Upper lobe of left lung (tissue), 6 donors: ENCODE measurements around the gene ANKRD60. TPM values are rescaled to one million over a fixed set of nuclear protein-coding genes. Genes with fewer than 3 reads are reported as not detected.

Source experiments
- ATAC-seq, 2 donors: fragments of 200-7000 bp; cut with Tn5 transposase; one replicate each; pipeline ENCODE4 v1.9.1; 2022; ENCODE audit warnings: mild to moderate bottlenecking in 2 of 2, moderate library complexity in 2 of 2; ENCODE audit not compliant: low FRiP score in 2 of 2
- DNase-seq, 2 donors: peaks; one replicate each; pipeline ENCODE4 v3.0.0-alpha.2; 2019 to 2020
- H3K27ac ChIP-seq, 4 donors: fragments of 200-600 bp; sonication (generic); one replicate each; pipeline ENCODE4 v1.5.1; 2016 to 2019
- H3K27me3 ChIP-seq, 4 donors: fragments of 200-600 bp; sonication (generic); one replicate each; pipeline ENCODE4 v1.5.1; 2017 to 2019
- H3K36me3 ChIP-seq, 4 donors: fragments of 200-600 bp; sonication (generic); one replicate each; pipeline ENCODE4 v1.5.1; 2016 to 2019
- H3K4me1 ChIP-seq, 4 donors: fragments of 200-600 bp; sonication (generic); one replicate each; pipeline ENCODE4 v1.5.1; 2018 to 2019
- H3K4me3 ChIP-seq, 4 donors: fragments of 200-600 bp; sonication (generic); one replicate each; pipeline ENCODE4 v1.5.1; 2017 to 2019; ENCODE audit warnings: mild to moderate bottlenecking in 2 of 4, moderate library complexity in 1 of 4
- H3K9me3 ChIP-seq, 4 donors: fragments of 200-600 bp; sonication (generic); one replicate each; pipeline ENCODE4 v1.5.1; 2018 to 2019
- CTCF ChIP-seq, 6 experiments: fragments of 450-650 bp in 4 of 6; fragments of 200-600 bp in 2 of 6; sonication (generic) in 2 of 6; IDR thresholded peaks; one replicate each; pipeline ENCODE4 v1.5.1; 2016 to 2019; ENCODE audit warnings: antibody characterized with exemption in 6 of 6
- EP300 ChIP-seq, 4 donors: sonication (generic); formaldehyde crosslinking; IDR thresholded peaks; one replicate each; pipeline ENCODE4 v1.5.1; 2017; ENCODE audit warnings: antibody characterized with exemption in 4 of 4, control low read depth in 2 of 4
- POLR2A ChIP-seq, 4 donors: fragments of 450-650 bp; IDR thresholded peaks; one replicate each; pipeline ENCODE4 v1.5.1; 2016 to 2017; ENCODE audit warnings: antibody characterized with exemption in 4 of 4, mild to moderate bottlenecking in 2 of 4
- POLR2AphosphoS5 ChIP-seq, 2 donors: sonication (generic); formaldehyde crosslinking; IDR thresholded peaks; one replicate each; pipeline ENCODE4 v1.5.1; 2017; ENCODE audit warnings: antibody characterized with exemption in 2 of 2
- WGBS, 2 donors: methylation state at CpG; one replicate each; pipeline ENCODE4 v1.1.5; 2017 to 2018; 5-methylcytosine and 5-hydroxymethylcytosine counted together
- total RNA-seq, 6 donors: library from RNA; depleted of rRNA in 4 of 6; stranded (reverse); fragments of >200 nt in 4 of 6; gene quantifications; one replicate each; pipeline versions ENCODE4 v1.1.0 to v1.2.1, GENCODE V29; 2016 to 2021
- donor health status: DM: no; HTN: no; CAD: no; lungs with moderate emphysema.
- donor health status: DM: no; HTN: yes; CAD: no; lungs with severe emphysema.

ANKRD60 gene
- total RNA-seq, 6 donors from 2014 or later, result not detected

GRCh38 chr20:58171796-58172425, 56.5 kb downstream of the ANKRD60 start:
- Histone ChIP-seq H3K9me3 (no peaks in the 10 kb centered on the region), H3K27ac (no peak overlapping the region), H3K36me3 (no peaks in the 10 kb centered on the region), H3K4me3 (no peak overlapping the region), H3K27me3 (no peaks in the 10 kb centered on the region), H3K4me1 (no peaks in the 10 kb centered on the region)
- 89% methylated on average over 8 of the region's 8 CpGs for WGBS, 2 donors
- no peak for DNase-seq
- TF ChIP-seq POLR2A (IDR thresholded peaks at IDR 0.05) (no peak), EP300 (IDR thresholded peaks at IDR 0.05) (no peak), POLR2AphosphoS5 (IDR thresholded peaks at IDR 0.05) (no peak), CTCF (IDR thresholded peaks at IDR 0.05) (no peak)
- no peak for ATAC-seq

- Histone ChIP-seq H3K36me3 (no peaks in the 10 kb centered on the region), H3K27me3 (no peaks in the 10 kb centered on the region), H3K4me3 (no peak overlapping the region), H3K27ac (no peak overlapping the region), H3K4me1 (no peaks in the 10 kb centered on the region), H3K9me3 (no peaks in the 10 kb centered on the region)
- DNase-seq (no peak), ATAC-seq (peak in 1 of 2 donors; percentile 69)
- WGBS, 2 donors, result 86 to 87% methylated on average over 4 of the region's 4 CpGs
- TF ChIP-seq CTCF (IDR thresholded peaks at IDR 0.05) (no peak), POLR2AphosphoS5 (IDR thresholded peaks at IDR 0.05) (no peak), EP300 (IDR thresholded peaks at IDR 0.05) (no peak), POLR2A (IDR thresholded peaks at IDR 0.05) (no peak)
Observed at GRCh38 chr20:58169450-58169849, 59.0 kb downstream of the ANKRD60 start.

- ATAC-seq (no peak), DNase-seq (no peak)
- no peak overlapping the region for H3K4me3 ChIP-seq
- no peak for TF ChIP-seq POLR2AphosphoS5 (IDR thresholded peaks at IDR 0.05)
- H3K27ac ChIP-seq, result no peak overlapping the region
- WGBS, 2 donors, result 50 to 58% methylated on average over 4 of the region's 4 CpGs
- H3K4me1 ChIP-seq, result no peaks in the 10 kb centered on the region
- H3K27me3 ChIP-seq, result no peaks in the 10 kb centered on the region
- H3K36me3 ChIP-seq, result no peaks in the 10 kb centered on the region
- no peaks in the 10 kb centered on the region for H3K9me3 ChIP-seq
Observed at GRCh38 chr20:58168843-58169242, 59.6 kb downstream of the ANKRD60 start.

DNA sequence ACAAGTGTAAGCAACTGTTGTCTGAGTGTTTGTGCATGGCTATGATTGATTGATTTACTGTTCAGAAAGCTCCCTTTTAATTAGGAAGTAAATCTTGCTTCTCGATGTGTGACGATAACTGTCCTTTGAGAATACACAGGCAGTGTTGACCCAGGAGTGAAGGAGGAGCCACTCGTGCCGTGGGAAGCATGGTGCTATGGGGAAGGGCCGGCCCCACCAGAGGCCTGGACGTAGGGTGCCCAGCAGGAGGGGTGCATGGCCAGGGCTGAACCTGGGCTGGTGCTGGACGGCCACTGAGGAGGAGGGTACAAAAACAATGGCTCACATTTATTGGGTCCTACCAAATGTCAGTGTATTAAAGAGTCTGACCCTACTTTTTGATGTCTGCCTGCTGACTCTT, 60.7 kb downstream of the ANKRD60 start:
- no peak for ATAC-seq
- no peak for DNase-seq
- no peaks in the 10 kb centered on the region for H3K27me3 ChIP-seq
- H3K36me3 ChIP-seq, result no peaks in the 10 kb centered on the region
- no peak overlapping the region for H3K4me3 ChIP-seq
- no peaks in the 10 kb centered on the region for H3K4me1 ChIP-seq
- 77 to 79% methylated on average over 7 of the region's 7 CpGs for WGBS, 2 donors
- no peak for TF ChIP-seq POLR2AphosphoS5 (IDR thresholded peaks at IDR 0.05)
- no peak for TF ChIP-seq CTCF (IDR thresholded peaks at IDR 0.05)
- no peak for TF ChIP-seq POLR2A (IDR thresholded peaks at IDR 0.05)
- TF ChIP-seq EP300 (IDR thresholded peaks at IDR 0.05), result no peak
- H3K27ac ChIP-seq, result no peak overlapping the region
- H3K9me3 ChIP-seq, result no peaks in the 10 kb centered on the region

Other genes starting within 250 kb of the ANKRD60 start
- 10 to 100 TPM in 5 of 6 donors, 1 to 10 TPM in 1; 9.9 to 27.8 (median 21.1) TPM for gene RAB22A, start 81.1 kb upstream of the ANKRD60 start, total RNA-seq
- 10 to 100 TPM; 13.8 to 48.2 (median 33.7) TPM for gene VAPB, start 160.6 kb upstream of the ANKRD60 start, total RNA-seq